ENCODE measurements around the gene HSPB9.

HSPB9 gene

DNA sequence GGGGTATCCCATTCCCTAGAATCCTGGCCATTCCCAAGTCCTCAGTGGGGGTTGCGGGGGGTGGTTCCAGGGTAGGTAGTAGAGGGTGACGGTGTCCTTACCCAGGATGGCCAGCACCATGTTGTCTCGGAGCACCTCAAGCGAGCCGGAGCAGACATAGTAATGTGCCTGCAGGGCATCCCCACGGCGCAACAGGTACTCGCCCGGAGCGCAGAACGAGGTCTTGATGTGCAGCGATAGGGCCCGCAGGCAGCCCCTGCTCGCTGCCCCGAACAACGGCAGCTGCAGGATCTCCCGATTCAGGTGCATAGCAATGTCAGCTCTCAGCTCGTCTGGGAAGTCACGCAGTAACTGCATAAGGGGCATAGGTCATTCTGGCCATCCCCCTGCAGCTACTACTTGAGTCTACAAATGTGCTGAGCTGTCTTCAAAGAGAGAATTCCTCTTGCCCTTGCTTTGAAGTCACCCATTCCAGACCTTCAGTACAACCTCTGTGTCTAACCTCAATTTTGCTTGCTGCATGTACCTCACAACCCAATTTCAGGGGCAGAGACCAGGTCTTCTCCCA lies 43.7 kb downstream of the HSPB9 start:
- TF ChIP-seq, protein P1, sequence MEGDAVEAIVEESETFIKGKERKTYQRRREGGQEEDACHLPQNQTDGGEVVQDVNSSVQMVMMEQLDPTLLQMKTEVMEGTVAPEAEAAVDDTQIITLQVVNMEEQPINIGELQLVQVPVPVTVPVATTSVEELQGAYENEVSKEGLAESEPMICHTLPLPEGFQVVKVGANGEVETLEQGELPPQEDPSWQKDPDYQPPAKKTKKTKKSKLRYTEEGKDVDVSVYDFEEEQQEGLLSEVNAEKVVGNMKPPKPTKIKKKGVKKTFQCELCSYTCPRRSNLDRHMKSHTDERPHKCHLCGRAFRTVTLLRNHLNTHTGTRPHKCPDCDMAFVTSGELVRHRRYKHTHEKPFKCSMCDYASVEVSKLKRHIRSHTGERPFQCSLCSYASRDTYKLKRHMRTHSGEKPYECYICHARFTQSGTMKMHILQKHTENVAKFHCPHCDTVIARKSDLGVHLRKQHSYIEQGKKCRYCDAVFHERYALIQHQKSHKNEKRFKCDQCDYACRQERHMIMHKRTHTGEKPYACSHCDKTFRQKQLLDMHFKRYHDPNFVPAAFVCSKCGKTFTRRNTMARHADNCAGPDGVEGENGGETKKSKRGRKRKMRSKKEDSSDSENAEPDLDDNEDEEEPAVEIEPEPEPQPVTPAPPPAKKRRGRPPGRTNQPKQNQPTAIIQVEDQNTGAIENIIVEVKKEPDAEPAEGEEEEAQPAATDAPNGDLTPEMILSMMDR (IDR thresholded peaks at IDR 0.05), result no peak

DNA sequence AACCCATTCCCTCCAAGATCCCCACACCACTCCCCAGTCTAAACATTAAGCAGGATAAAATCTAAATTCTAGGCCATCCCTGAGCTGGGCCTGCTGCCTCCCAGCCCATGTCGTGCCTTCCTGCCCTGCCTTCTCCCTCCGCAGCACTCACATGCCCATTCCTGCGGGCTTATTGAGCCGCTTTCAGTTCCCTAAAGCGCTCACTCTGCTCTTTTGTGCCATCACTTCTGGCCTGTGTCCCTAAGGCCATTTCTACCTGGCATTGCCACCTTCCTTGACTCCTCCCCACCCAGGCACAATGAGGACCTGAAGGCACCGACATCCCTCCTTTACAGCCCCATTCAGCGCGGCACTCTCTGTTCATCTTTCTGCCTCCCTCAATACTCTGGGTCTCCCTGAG lies 45.2 kb downstream of the HSPB9 start:
- TF ChIP-seq, protein P1 (IDR thresholded peaks at IDR 0.05), result no peak

DNA sequence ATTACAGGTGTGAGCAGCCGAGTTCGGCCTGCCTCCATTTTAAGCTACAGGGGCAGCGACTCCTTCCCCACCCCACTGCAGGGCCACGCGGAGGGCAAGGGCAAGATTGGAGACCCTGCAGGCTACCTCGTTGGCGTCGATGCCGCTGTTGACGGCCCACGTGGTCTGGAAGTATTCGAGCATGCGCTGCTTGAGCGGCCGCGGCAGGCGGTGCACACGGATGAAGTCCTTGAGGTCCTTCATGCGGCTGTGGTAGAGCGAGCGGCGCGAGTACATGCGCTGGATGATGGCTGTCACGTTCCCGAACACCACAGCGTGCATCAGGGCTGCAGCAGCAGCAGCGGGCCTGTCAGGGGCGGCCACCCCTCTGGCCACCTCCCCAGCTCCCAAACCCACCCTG lies 46.7 kb downstream of the HSPB9 start:
- TF ChIP-seq, protein P1 (IDR thresholded peaks at IDR 0.05), result no peak

DNA sequence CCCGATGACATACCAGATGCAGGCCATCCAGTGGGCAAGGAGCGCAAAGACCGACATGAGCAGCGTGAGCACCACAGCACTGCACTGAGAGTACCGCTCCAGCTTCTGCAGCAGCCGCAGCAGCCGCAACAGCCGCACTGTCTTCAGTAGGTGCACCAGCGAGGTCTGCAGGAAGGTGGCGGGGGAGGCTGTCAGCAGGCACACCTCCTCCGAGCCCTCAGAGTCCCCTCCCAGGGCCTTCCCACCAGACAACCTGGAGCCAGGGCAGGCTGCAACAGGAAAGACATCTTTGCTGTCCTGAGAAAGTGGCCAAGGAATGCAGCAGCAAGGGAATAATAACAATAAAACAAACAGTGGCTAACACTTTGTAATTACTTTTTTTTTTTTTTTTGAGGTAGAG lies 49.2 kb downstream of the HSPB9 start:
- TF ChIP-seq, protein P1 (IDR thresholded peaks at IDR 0.05), result no peak
